ENCODE data around the gene HSF4. TPM values are rescaled to one million over a fixed set of nuclear protein-coding genes. Genes with fewer than 3 reads are reported as not detected.

The HSF4 gene
- total RNA-seq, 1 donor, result 2.7 TPM

- Histone ChIP-seq H3K9me3 (ENCODE audit: low read depth, low read length) (no peaks in the 10 kb centered on the region), H3K4me1 (ENCODE audit: insufficient read depth, low read length) (peaks cover 61% of the 10 kb centered on the region), H3K27me3 (ENCODE audit: insufficient read depth, low read length) (peaks cover 73% of the 10 kb centered on the region), H3K4me3 (ENCODE audit: low read length) (no peak overlapping the region)
Measured at GRCh38 chr16:67169642-67170167, 5.2 kb downstream of the HSF4 start.

GRCh38 chr16:67170168-67170948 lies 5.8 kb downstream of the HSF4 start, which contains the start of gene NOL3:
NOL3 (plus strand) TSS chr16:67170538.
- Histone ChIP-seq H3K4me1 (ENCODE audit: insufficient read depth, low read length) (peaks cover 58% of the 10 kb centered on the region), H3K4me3 (ENCODE audit: low read length) (no peak within 1 kb of the TSS)

GRCh38 chr16:67170949-67171649 lies 6.6 kb downstream of the HSF4 start:
- Histone ChIP-seq H3K27me3 (ENCODE audit: insufficient read depth, low read length) (peaks cover 68% of the 10 kb centered on the region), H3K4me1 (ENCODE audit: insufficient read depth, low read length) (peaks cover 54% of the 10 kb centered on the region), H3K4me3 (ENCODE audit: low read length) (no peak overlapping the region), H3K9me3 (ENCODE audit: low read depth, low read length) (no peaks in the 10 kb centered on the region)

More at GRCh38 chr16:67170168-67170948, 5.8 kb downstream of the HSF4 start, which contains the start of gene NOL3:
- peaks cover 73% of the 10 kb centered on the region for H3K27me3 ChIP-seq (ENCODE audit: insufficient read depth, low read length)
- no peaks in the 10 kb centered on the region for H3K9me3 ChIP-seq (ENCODE audit: low read depth, low read length)

DNA sequence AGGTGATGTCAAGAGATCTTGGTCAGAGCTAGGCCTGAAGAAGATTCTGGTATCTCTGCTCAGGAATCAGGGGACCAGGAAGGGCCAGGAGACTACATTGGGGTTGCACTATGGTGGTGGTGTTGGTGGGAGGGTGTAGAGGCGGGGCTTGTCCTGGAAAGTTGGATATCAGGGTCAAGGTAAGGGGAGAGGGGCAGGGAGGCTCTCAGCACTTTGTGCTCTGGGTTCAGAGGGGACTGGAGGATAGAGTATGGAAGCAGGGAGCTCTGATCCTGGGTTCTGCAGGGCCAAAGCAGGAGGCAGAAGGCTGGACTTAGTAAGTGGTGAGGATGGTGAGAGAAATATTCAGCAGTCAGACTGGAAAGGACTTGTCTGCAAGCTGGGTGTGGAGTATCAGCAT lies 8.8 kb downstream of the HSF4 start:
- H3K4me1 ChIP-seq (ENCODE audit: insufficient read depth, low read length), result peaks cover 59% of the 10 kb centered on the region
- no peak overlapping the region for H3K4me3 ChIP-seq (ENCODE audit: low read length)
- H3K27me3 ChIP-seq (ENCODE audit: insufficient read depth, low read length), result peaks cover 51% of the 10 kb centered on the region

GRCh38 chr16:67173808-67174705 lies 9.5 kb downstream of the HSF4 start:
- Histone ChIP-seq H3K4me3 (ENCODE audit: low read length) (peak overlapping the region; percentile 10), H3K27me3 (ENCODE audit: insufficient read depth, low read length) (peaks cover 46% of the 10 kb centered on the region), H3K4me1 (ENCODE audit: insufficient read depth, low read length) (peaks cover 64% of the 10 kb centered on the region), H3K9me3 (ENCODE audit: low read depth, low read length) (no peaks in the 10 kb centered on the region)

More for the DNA sequence above, 8.8 kb downstream of the HSF4 start:
- H3K9me3 ChIP-seq (ENCODE audit: low read depth, low read length), result no peaks in the 10 kb centered on the region

DNA sequence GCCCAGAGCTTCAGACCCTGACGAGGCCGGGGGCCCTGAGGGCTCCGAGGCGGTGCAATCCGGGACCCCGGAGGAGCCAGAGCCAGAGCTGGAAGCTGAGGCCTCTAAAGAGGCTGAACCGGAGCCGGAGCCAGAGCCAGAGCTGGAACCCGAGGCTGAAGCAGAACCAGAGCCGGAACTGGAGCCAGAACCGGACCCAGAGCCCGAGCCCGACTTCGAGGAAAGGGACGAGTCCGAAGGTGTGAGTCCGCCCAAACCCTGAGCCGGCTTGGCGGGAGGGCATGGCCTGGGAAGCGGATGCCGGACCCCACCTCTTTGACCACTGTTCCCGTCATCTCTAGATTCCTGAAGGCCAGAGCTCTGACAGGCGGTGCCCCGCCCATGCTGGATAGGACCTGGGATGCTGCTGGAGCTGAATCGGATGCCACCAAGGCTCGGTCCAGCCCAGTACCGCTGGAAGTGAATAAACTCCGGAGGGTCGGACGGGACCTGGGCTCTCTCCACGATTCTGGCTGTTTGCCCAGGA lies 10.2 kb downstream of the HSF4 start:
- Histone ChIP-seq H3K4me3 (ENCODE audit: low read length) (no peak overlapping the region), H3K27me3 (ENCODE audit: insufficient read depth, low read length) (peaks cover 38% of the 10 kb centered on the region), H3K9me3 (ENCODE audit: low read depth, low read length) (no peaks in the 10 kb centered on the region), H3K4me1 (ENCODE audit: insufficient read depth, low read length) (peaks cover 57% of the 10 kb centered on the region)

DNA sequence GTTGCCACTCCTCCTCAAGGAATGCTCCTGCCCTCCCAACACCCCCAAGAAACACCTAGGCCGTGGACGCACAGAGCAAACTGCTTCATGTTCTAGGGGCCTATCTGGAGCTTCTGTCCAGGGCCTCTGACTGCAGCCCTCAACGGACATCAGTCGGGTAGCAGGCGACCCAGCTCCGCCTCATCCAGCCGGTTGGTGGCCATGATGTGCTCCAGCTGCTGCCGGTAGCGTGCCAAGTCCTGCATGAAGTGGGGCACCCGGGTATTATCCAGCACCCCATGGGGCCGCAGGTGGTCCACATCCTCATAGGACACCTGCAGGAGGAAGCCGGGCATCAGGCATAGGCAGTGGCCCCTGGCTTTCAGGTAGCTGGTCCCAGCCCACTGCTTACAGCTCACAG lies 12.1 kb downstream of the HSF4 start:
- Histone ChIP-seq H3K27me3 (ENCODE audit: insufficient read depth, low read length) (peaks cover 26% of the 10 kb centered on the region), H3K4me3 (ENCODE audit: low read length) (no peak overlapping the region)

DNA sequence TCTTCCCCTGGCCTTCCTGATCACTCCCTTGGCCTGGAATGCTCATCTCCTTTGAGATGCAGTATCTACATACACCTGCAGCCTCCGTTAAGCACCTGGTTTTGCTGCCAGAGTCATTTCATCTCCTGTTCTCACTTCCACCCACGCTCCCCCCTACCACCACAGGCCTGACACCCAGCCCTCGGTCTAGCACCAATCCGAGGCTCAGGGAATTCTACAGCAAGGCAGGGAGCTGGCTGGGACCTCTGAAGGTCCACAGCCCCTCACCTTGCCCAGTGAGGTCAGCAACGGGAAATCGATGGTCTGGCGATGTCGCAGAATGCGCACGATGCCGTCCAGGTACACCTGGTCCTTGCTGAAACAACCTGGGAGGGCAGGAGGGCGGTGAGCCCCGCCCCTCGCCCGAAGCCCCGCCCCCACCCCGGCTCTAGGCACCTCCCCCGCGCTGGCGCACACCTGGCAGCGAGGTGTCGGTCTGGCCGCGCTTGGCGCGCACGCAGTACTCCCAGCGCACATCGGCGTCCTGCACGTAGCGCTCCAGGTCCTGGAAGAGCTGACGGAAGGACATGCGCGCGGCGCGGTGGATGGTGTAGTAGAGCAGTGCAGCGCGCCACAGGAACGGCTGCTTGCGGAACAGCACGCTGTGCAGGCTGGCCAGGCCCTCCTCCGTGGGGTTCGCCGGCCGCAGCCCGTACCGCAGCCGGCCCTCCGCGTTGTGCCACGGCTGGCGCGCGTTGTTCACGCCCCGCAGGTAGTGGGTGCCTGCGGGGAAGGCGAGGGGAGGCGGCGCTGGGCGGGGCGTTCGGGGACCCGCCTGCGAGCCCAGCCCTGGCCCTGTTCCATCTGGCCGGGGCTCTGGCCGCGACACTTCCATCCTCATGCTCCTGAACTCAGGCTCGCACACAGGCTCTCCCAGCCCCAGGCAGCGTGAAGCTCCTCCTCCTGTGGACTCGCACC lies 13.5 kb downstream of the HSF4 start:
- Histone ChIP-seq H3K4me3 (ENCODE audit: low read length) (no peak overlapping the region), H3K27me3 (ENCODE audit: insufficient read depth, low read length) (peaks cover 26% of the 10 kb centered on the region), H3K9me3 (ENCODE audit: low read depth, low read length) (no peaks in the 10 kb centered on the region), H3K4me1 (ENCODE audit: insufficient read depth, low read length) (peaks cover 39% of the 10 kb centered on the region)

More for the DNA sequence above, 12.1 kb downstream of the HSF4 start:
- H3K9me3 ChIP-seq (ENCODE audit: low read depth, low read length), result no peaks in the 10 kb centered on the region
- H3K4me1 ChIP-seq (ENCODE audit: insufficient read depth, low read length), result peaks cover 42% of the 10 kb centered on the region

- H3K4me1 ChIP-seq (ENCODE audit: insufficient read depth, low read length), result peaks cover 33% of the 10 kb centered on the region
- no peak overlapping the region for H3K4me3 ChIP-seq (ENCODE audit: low read length)
- peaks cover 16% of the 10 kb centered on the region for H3K27me3 ChIP-seq (ENCODE audit: insufficient read depth, low read length)
- H3K9me3 ChIP-seq (ENCODE audit: low read depth, low read length), result no peaks in the 10 kb centered on the region
Measured at GRCh38 chr16:67179421-67180080, 15.0 kb downstream of the HSF4 start.

DNA sequence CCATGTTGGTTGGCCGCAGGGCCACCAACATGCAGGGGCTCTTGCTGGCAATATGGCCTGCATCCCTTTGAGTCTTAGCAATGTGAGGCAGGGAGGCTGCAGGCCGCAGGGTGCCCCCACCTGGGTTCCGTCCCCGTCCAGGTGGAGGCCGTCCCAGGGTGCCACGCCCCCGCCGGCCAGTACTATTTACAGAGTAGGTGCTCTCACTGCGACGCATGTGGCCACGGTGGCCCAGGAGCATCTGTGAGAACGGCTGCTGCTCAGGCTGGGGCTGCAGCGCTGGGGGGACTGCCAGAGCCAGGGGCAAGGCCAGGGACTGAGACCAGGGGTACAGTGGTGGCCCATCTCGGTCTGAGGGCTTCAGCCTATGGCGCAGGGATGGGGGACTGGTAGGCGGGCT lies 15.6 kb downstream of the HSF4 start:
- H3K27me3 ChIP-seq (ENCODE audit: insufficient read depth, low read length), result peaks cover 10% of the 10 kb centered on the region
- no peak overlapping the region for H3K4me3 ChIP-seq (ENCODE audit: low read length)
- no peaks in the 10 kb centered on the region for H3K9me3 ChIP-seq (ENCODE audit: low read depth, low read length)
- peaks cover 34% of the 10 kb centered on the region for H3K4me1 ChIP-seq (ENCODE audit: insufficient read depth, low read length)

- peaks cover 7% of the 10 kb centered on the region for H3K27me3 ChIP-seq (ENCODE audit: insufficient read depth, low read length)
- peaks cover 44% of the 10 kb centered on the region for H3K4me1 ChIP-seq (ENCODE audit: insufficient read depth, low read length)
- H3K9me3 ChIP-seq (ENCODE audit: low read depth, low read length), result no peaks in the 10 kb centered on the region
- H3K4me3 ChIP-seq (ENCODE audit: low read length), result no peak overlapping the region
Measured at GRCh38 chr16:67181346-67181745, 16.8 kb downstream of the HSF4 start.

DNA sequence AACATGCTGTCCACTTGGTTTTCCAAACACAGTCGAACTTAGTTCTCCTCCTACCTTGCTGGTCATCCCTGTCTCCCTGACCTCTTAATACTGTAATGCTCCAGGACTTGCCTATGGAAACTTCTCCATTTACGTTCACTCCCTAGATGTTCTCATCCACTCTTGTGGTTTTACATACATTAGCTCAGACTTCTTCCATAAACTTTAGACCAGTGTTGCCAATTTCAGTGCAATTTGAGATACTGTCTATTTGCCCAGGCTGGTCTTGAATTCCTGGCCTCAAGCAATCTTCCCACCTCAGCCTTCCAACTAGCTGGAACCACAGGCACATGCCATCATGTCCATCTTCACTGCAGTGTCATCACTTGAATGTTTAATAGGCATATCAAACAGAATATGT lies 17.7 kb downstream of the HSF4 start:
- peaks cover 7% of the 10 kb centered on the region for H3K27me3 ChIP-seq (ENCODE audit: insufficient read depth, low read length)
- H3K4me1 ChIP-seq (ENCODE audit: insufficient read depth, low read length), result peaks cover 44% of the 10 kb centered on the region
- H3K4me3 ChIP-seq (ENCODE audit: low read length), result no peak overlapping the region
- no peaks in the 10 kb centered on the region for H3K9me3 ChIP-seq (ENCODE audit: low read depth, low read length)

- H3K9me3 ChIP-seq (ENCODE audit: low read depth, low read length), result no peaks in the 10 kb centered on the region
- H3K4me3 ChIP-seq (ENCODE audit: low read length), result peak overlapping the region; percentile 71
- H3K4me1 ChIP-seq (ENCODE audit: insufficient read depth, low read length), result peaks cover 39% of the 10 kb centered on the region
- peaks cover 2% of the 10 kb centered on the region for H3K27me3 ChIP-seq (ENCODE audit: insufficient read depth, low read length)
Measured at GRCh38 chr16:67183284-67183626, 18.7 kb downstream of the HSF4 start.

All from mononuclear cell (primary cell).